ENCODE results near the gene SCUBE3.

Gene SCUBE3

GRCh38 chr6:35191889-35192288 is 21.9 kb upstream of the SCUBE3 start:
- no peak overlapping the region for H3K27ac ChIP-seq (ENCODE audit: low read depth in 2 of 2, low read length in 2 of 2)
- no peaks in the 10 kb centered on the region for H3K9me3 ChIP-seq (ENCODE audit: control insufficient read depth in 2 of 2, low read length in 2 of 2)
- H3K4me3 ChIP-seq (ENCODE audit: low read length in 2 of 2), result no peak overlapping the region
- H3K27me3 ChIP-seq (ENCODE audit: control insufficient read depth in 2 of 2, insufficient read depth in 2 of 2, low read length in 2 of 2), result no peaks in the 10 kb centered on the region
- H3K9ac ChIP-seq (ENCODE audit: low read depth in 1 of 2, low read length in 2 of 2), result no peak overlapping the region
- H3K36me3 ChIP-seq (ENCODE audit: control insufficient read depth in 2 of 2, insufficient read depth in 2 of 2, low read length in 2 of 2), result no peaks in the 10 kb centered on the region
- no peaks in the 10 kb centered on the region for H3K4me1 ChIP-seq (ENCODE audit: control insufficient read depth in 2 of 2, insufficient read depth in 2 of 2, low read length in 2 of 2)

DNA sequence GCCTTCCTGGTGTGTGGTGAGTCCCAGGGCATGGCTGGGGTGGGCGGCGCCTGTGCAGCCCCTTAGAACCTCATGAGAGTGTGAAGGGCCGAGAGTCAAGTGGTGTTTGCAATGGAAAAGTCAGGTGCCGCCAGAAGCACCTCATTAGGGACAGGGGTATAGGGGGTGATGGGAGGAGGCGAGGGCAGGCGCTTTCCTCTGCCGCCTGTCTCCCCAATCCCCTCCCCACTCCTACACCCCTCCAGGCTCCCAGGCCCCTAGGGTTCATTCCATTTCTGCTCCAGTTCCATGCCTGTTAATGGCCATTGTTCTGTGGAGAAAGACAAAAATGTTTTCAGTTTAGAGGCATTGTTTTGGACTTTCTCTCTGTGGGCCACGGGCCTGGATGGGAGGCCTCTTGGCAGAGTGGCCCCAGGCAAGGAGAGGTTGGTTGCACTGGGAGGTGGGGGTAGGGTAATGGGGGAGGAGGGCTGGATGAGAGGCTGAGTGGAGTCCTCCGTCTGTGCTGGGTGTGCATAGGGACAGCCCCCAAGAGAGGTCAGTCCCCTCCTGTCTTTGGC is 21.4 kb upstream of the SCUBE3 start:
- no peaks in the 10 kb centered on the region for H3K27me3 ChIP-seq (ENCODE audit: control insufficient read depth in 2 of 2, insufficient read depth in 2 of 2, low read length in 2 of 2)
- no peak overlapping the region for H3K9ac ChIP-seq (ENCODE audit: low read depth in 1 of 2, low read length in 2 of 2)
- H3K36me3 ChIP-seq (ENCODE audit: control insufficient read depth in 2 of 2, insufficient read depth in 2 of 2, low read length in 2 of 2), result no peaks in the 10 kb centered on the region

DNA sequence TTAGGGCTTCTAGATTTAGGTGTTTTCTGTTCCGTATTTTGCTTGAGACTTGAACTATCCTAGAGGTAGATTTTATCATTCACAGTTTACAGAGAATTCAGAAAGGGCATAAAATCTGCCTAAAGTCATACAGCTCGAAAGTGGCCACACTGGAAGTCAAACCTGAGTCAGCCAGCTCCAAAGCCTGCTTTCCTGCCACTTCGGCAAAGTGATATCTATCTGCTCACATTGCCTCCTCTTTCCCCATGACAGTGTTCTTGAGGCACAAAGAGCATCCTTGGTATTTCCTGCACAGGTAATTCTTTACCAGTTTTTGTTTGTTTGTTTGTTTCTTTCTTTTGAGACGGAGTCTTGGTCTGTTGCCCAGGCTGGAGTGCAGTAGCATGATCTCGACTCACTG is 19.4 kb upstream of the SCUBE3 start:
- no peak overlapping the region for H3K4me3 ChIP-seq (ENCODE audit: low read length in 2 of 2)
- H3K9me3 ChIP-seq (ENCODE audit: control insufficient read depth in 2 of 2, low read length in 2 of 2), result no peaks in the 10 kb centered on the region
- H3K27me3 ChIP-seq (ENCODE audit: control insufficient read depth in 2 of 2, insufficient read depth in 2 of 2, low read length in 2 of 2), result no peaks in the 10 kb centered on the region
- no peak overlapping the region for H3K27ac ChIP-seq (ENCODE audit: low read depth in 2 of 2, low read length in 2 of 2)
- no peaks in the 10 kb centered on the region for H3K36me3 ChIP-seq (ENCODE audit: control insufficient read depth in 2 of 2, insufficient read depth in 2 of 2, low read length in 2 of 2)
- no peaks in the 10 kb centered on the region for H3K4me1 ChIP-seq (ENCODE audit: control insufficient read depth in 2 of 2, insufficient read depth in 2 of 2, low read length in 2 of 2)
- no peak overlapping the region for H3K9ac ChIP-seq (ENCODE audit: low read depth in 1 of 2, low read length in 2 of 2)

More for the DNA sequence above, 21.4 kb upstream of the SCUBE3 start:
- H3K4me1 ChIP-seq (ENCODE audit: control insufficient read depth in 2 of 2, insufficient read depth in 2 of 2, low read length in 2 of 2), result no peaks in the 10 kb centered on the region
- H3K9me3 ChIP-seq (ENCODE audit: control insufficient read depth in 2 of 2, low read length in 2 of 2), result no peaks in the 10 kb centered on the region
- no peak overlapping the region for H3K4me3 ChIP-seq (ENCODE audit: low read length in 2 of 2)
- no peak overlapping the region for H3K27ac ChIP-seq (ENCODE audit: low read depth in 2 of 2, low read length in 2 of 2)

GRCh38 chr6:35195120-35195780 is 18.5 kb upstream of the SCUBE3 start:
- Histone ChIP-seq H3K27ac (ENCODE audit: low read depth in 2 of 2, low read length in 2 of 2) (no peak overlapping the region), H3K36me3 (ENCODE audit: control insufficient read depth in 2 of 2, insufficient read depth in 2 of 2, low read length in 2 of 2) (no peaks in the 10 kb centered on the region), H3K9me3 (ENCODE audit: control insufficient read depth in 2 of 2, low read length in 2 of 2) (no peaks in the 10 kb centered on the region), H3K27me3 (ENCODE audit: control insufficient read depth in 2 of 2, insufficient read depth in 2 of 2, low read length in 2 of 2) (no peaks in the 10 kb centered on the region), H3K4me3 (ENCODE audit: low read length in 2 of 2) (no peak overlapping the region), H3K4me1 (ENCODE audit: control insufficient read depth in 2 of 2, insufficient read depth in 2 of 2, low read length in 2 of 2) (no peaks in the 10 kb centered on the region), H3K9ac (ENCODE audit: low read depth in 1 of 2, low read length in 2 of 2) (no peak overlapping the region)

GRCh38 chr6:35197196-35197595 is 16.6 kb upstream of the SCUBE3 start:
- H3K36me3 ChIP-seq (ENCODE audit: control insufficient read depth in 2 of 2, insufficient read depth in 2 of 2, low read length in 2 of 2), result no peaks in the 10 kb centered on the region
- no peak overlapping the region for H3K27ac ChIP-seq (ENCODE audit: low read depth in 2 of 2, low read length in 2 of 2)
- no peaks in the 10 kb centered on the region for H3K27me3 ChIP-seq (ENCODE audit: control insufficient read depth in 2 of 2, insufficient read depth in 2 of 2, low read length in 2 of 2)
- H3K4me3 ChIP-seq (ENCODE audit: low read length in 2 of 2), result no peak overlapping the region
- no peaks in the 10 kb centered on the region for H3K9me3 ChIP-seq (ENCODE audit: control insufficient read depth in 2 of 2, low read length in 2 of 2)
- H3K9ac ChIP-seq (ENCODE audit: low read depth in 1 of 2, low read length in 2 of 2), result no peak overlapping the region
- H3K4me1 ChIP-seq (ENCODE audit: control insufficient read depth in 2 of 2, insufficient read depth in 2 of 2, low read length in 2 of 2), result peaks cover 0 to 4% of the 10 kb centered on the region in 2 donors

DNA sequence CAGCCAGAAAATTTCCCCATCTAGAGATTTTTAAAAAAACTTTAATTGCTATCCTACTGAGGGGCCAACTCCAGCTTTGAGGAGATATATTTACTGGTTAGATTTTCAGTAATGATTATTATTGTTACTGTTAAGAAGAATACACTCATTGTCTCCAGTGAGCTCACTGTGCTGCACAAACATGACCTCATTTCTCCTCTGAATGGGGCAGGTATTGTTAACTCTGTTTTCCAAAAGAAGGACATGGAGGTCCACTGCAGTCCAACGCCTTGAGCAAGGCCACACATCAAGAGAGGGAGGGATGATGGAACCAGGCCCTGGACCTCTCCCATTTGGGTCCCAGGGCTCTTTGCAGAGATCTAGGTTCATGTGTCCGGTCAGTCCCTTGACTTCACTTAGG is 13.9 kb upstream of the SCUBE3 start:
- no peaks in the 10 kb centered on the region for H3K36me3 ChIP-seq (ENCODE audit: control insufficient read depth in 2 of 2, insufficient read depth in 2 of 2, low read length in 2 of 2)
- H3K4me3 ChIP-seq (ENCODE audit: low read length in 2 of 2), result no peak overlapping the region
- H3K27ac ChIP-seq (ENCODE audit: low read depth in 2 of 2, low read length in 2 of 2), result no peak overlapping the region
- H3K4me1 ChIP-seq (ENCODE audit: control insufficient read depth in 2 of 2, insufficient read depth in 2 of 2, low read length in 2 of 2), result peaks cover 0 to 8% of the 10 kb centered on the region in 2 donors
- H3K27me3 ChIP-seq (ENCODE audit: control insufficient read depth in 2 of 2, insufficient read depth in 2 of 2, low read length in 2 of 2), result peaks cover 0 to 3% of the 10 kb centered on the region in 2 donors
- no peak overlapping the region for H3K9ac ChIP-seq (ENCODE audit: low read depth in 1 of 2, low read length in 2 of 2)
- no peaks in the 10 kb centered on the region for H3K9me3 ChIP-seq (ENCODE audit: control insufficient read depth in 2 of 2, low read length in 2 of 2)

DNA sequence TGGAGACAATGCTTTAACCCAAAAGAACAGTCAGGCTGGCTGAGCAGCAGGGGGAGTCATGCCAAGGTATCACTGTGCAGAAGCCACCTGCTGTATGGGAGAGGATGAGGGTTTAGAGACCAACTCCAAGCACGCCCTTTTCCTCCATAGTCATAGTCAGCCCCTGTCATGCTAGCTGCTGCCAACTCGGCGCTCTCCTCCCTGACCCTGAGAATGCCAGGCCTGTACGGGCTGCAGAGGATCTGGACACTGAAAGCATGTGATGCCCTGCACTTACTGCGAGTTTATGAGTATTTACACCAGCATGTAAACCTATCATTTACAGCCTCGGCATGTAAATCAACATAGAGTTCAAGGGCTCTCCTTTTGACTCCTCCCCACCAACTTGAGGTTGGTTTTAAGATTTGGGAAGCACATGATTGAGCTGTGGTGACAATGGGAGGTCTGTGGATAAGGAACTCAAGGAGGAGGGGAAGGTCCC is 11.7 kb upstream of the SCUBE3 start:
- Histone ChIP-seq H3K4me3 (ENCODE audit: low read length in 2 of 2) (no peak overlapping the region), H3K27ac (ENCODE audit: low read depth in 2 of 2, low read length in 2 of 2) (no peak overlapping the region), H3K9ac (ENCODE audit: low read depth in 1 of 2, low read length in 2 of 2) (no peak overlapping the region), H3K9me3 (ENCODE audit: control insufficient read depth in 2 of 2, low read length in 2 of 2) (no peaks in the 10 kb centered on the region), H3K4me1 (ENCODE audit: control insufficient read depth in 2 of 2, insufficient read depth in 2 of 2, low read length in 2 of 2) (peaks cover 0 to 10% of the 10 kb centered on the region in 2 donors), H3K27me3 (ENCODE audit: control insufficient read depth in 2 of 2, insufficient read depth in 2 of 2, low read length in 2 of 2) (peaks cover 2 to 8% of the 10 kb centered on the region in 2 donors), H3K36me3 (ENCODE audit: control insufficient read depth in 2 of 2, insufficient read depth in 2 of 2, low read length in 2 of 2) (no peaks in the 10 kb centered on the region)

DNA sequence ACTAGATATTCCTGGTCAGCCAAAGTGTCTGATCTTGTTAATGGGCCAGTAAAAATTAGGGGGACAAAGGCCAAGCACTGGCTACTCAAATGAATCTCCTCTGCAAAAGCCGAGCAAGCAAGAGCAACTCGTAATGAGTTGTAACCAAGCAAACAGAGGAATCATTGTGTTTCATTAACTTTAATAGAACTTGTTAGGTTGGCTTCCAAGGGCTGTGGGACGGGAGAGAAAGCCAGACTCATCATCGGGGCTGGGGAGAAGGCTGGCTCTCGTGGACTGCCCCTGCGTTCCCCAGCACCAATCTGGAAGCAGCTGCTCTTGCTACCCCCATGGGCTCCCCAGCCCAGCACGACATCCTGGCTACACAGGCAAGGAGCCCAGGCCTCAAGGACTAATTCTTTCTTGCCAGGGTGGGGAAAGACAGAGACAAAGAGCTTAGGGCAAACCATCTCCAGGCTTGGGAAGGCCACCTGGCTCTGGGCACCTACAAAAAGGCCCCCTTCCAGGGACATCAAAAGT is 10.5 kb upstream of the SCUBE3 start:
- Histone ChIP-seq H3K4me3 (ENCODE audit: low read length in 2 of 2) (no peak overlapping the region), H3K4me1 (ENCODE audit: control insufficient read depth in 2 of 2, insufficient read depth in 2 of 2, low read length in 2 of 2) (peaks cover 0 to 10% of the 10 kb centered on the region in 2 donors), H3K27ac (ENCODE audit: low read depth in 2 of 2, low read length in 2 of 2) (no peak overlapping the region), H3K9ac (ENCODE audit: low read depth in 1 of 2, low read length in 2 of 2) (no peak overlapping the region), H3K36me3 (ENCODE audit: control insufficient read depth in 2 of 2, insufficient read depth in 2 of 2, low read length in 2 of 2) (no peaks in the 10 kb centered on the region), H3K27me3 (ENCODE audit: control insufficient read depth in 2 of 2, insufficient read depth in 2 of 2, low read length in 2 of 2) (peaks cover 2 to 14% of the 10 kb centered on the region in 2 donors), H3K9me3 (ENCODE audit: control insufficient read depth in 2 of 2, low read length in 2 of 2) (no peaks in the 10 kb centered on the region)

- Histone ChIP-seq H3K9me3 (ENCODE audit: control insufficient read depth in 2 of 2, low read length in 2 of 2) (no peaks in the 10 kb centered on the region), H3K27me3 (ENCODE audit: control insufficient read depth in 2 of 2, insufficient read depth in 2 of 2, low read length in 2 of 2) (peaks cover 2 to 19% of the 10 kb centered on the region in 2 donors), H3K4me1 (ENCODE audit: control insufficient read depth in 2 of 2, insufficient read depth in 2 of 2, low read length in 2 of 2) (peaks cover 0 to 10% of the 10 kb centered on the region in 2 donors), H3K4me3 (ENCODE audit: low read length in 2 of 2) (no peak overlapping the region), H3K36me3 (ENCODE audit: control insufficient read depth in 2 of 2, insufficient read depth in 2 of 2, low read length in 2 of 2) (no peaks in the 10 kb centered on the region), H3K9ac (ENCODE audit: low read depth in 1 of 2, low read length in 2 of 2) (no peak overlapping the region), H3K27ac (ENCODE audit: low read depth in 2 of 2, low read length in 2 of 2) (no peak overlapping the region)
Measured at GRCh38 chr6:35203680-35204079, 10.1 kb upstream of the SCUBE3 start.

DNA sequence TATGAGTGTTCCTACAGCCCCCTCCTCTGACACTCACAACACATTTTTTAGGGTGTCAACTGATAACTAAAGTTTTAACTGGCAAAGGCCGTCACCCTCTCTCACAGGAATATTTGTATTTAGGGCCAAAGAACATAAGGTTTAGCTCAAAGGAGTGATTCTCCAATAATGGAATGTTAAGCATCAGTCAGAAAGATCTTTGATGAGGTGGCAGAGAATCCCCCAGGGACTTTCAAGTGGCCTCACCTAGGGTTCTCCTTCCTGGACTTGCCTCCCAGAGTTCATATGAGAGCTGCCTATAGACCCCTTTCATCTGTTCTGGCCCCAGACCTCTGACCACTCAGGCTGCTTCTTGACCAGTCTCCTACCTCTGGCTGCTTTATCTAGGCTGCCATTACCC is 7.4 kb upstream of the SCUBE3 start:
- Histone ChIP-seq H3K9ac (ENCODE audit: low read depth in 1 of 2, low read length in 2 of 2) (no peak overlapping the region), H3K36me3 (ENCODE audit: control insufficient read depth in 2 of 2, insufficient read depth in 2 of 2, low read length in 2 of 2) (no peaks in the 10 kb centered on the region), H3K9me3 (ENCODE audit: control insufficient read depth in 2 of 2, low read length in 2 of 2) (no peaks in the 10 kb centered on the region), H3K4me1 (ENCODE audit: control insufficient read depth in 2 of 2, insufficient read depth in 2 of 2, low read length in 2 of 2) (peaks cover 0 to 10% of the 10 kb centered on the region in 2 donors), H3K27me3 (ENCODE audit: control insufficient read depth in 2 of 2, insufficient read depth in 2 of 2, low read length in 2 of 2) (peaks cover 2 to 20% of the 10 kb centered on the region in 2 donors), H3K27ac (ENCODE audit: low read depth in 2 of 2, low read length in 2 of 2) (no peak overlapping the region), H3K4me3 (ENCODE audit: low read length in 2 of 2) (no peak overlapping the region)

All from mucosa of rectum (tissue), 2 donors.